ENCODE data around the gene DCD. TPM values are rescaled to one million over a fixed set of nuclear protein-coding genes. Genes with fewer than 3 reads are reported as not detected.

The DCD gene
- total RNA-seq, 2 donors from 2014 or later: not detected

DNA sequence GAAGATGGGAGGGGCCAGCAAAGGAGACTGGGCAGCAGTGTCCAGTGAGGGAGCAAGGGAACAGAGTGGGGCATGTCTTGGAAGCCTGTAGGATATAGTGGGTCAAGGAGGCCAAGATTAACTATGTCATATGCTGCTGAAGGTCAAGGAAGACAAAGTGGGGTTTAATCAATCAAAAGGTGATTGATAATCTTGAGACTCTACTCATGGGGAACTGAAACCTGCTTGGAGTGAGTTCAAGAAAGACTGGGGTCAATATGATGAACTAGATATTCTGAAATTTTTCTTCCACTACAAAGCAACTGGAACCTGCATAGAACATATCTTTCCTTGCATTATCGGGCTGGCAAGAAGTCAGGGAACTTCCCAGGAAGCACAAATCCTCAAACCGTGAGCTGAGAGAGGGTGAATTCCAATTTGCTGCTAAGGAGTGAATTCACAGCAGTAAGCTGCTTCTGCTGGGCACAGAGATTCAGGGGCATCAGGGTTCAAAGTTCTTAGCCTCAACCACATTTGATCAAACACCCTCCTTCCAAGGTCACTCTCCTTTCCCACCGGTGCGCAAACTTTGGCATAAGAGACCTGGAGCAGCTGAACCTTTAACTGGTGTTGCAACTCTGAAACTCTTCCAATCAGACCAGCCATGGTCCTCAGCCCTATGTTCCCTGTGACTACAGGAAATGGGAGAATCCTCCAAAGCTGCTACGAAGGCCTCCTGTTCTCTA lies 40.3 kb upstream of the DCD start:
- no peak overlapping the region for H3K27ac ChIP-seq
- no peak overlapping the region for H3K4me3 ChIP-seq
- no peaks in the 10 kb centered on the region for H3K27me3 ChIP-seq
- intact Hi-C loops (cut with DNase I): no loop called here
- no peaks in the 10 kb centered on the region for H3K9me3 ChIP-seq
- DNase-seq: no peak
- TF ChIP-seq, protein P1, sequence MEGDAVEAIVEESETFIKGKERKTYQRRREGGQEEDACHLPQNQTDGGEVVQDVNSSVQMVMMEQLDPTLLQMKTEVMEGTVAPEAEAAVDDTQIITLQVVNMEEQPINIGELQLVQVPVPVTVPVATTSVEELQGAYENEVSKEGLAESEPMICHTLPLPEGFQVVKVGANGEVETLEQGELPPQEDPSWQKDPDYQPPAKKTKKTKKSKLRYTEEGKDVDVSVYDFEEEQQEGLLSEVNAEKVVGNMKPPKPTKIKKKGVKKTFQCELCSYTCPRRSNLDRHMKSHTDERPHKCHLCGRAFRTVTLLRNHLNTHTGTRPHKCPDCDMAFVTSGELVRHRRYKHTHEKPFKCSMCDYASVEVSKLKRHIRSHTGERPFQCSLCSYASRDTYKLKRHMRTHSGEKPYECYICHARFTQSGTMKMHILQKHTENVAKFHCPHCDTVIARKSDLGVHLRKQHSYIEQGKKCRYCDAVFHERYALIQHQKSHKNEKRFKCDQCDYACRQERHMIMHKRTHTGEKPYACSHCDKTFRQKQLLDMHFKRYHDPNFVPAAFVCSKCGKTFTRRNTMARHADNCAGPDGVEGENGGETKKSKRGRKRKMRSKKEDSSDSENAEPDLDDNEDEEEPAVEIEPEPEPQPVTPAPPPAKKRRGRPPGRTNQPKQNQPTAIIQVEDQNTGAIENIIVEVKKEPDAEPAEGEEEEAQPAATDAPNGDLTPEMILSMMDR (IDR thresholded peaks at IDR 0.05): no peak
- no peaks in the 10 kb centered on the region for H3K4me1 ChIP-seq
- H3K9ac ChIP-seq (ENCODE audit: low read depth in 2 of 2, low read length in 2 of 2): no peak overlapping the region
- H3K36me3 ChIP-seq: no peaks in the 10 kb centered on the region

DNA sequence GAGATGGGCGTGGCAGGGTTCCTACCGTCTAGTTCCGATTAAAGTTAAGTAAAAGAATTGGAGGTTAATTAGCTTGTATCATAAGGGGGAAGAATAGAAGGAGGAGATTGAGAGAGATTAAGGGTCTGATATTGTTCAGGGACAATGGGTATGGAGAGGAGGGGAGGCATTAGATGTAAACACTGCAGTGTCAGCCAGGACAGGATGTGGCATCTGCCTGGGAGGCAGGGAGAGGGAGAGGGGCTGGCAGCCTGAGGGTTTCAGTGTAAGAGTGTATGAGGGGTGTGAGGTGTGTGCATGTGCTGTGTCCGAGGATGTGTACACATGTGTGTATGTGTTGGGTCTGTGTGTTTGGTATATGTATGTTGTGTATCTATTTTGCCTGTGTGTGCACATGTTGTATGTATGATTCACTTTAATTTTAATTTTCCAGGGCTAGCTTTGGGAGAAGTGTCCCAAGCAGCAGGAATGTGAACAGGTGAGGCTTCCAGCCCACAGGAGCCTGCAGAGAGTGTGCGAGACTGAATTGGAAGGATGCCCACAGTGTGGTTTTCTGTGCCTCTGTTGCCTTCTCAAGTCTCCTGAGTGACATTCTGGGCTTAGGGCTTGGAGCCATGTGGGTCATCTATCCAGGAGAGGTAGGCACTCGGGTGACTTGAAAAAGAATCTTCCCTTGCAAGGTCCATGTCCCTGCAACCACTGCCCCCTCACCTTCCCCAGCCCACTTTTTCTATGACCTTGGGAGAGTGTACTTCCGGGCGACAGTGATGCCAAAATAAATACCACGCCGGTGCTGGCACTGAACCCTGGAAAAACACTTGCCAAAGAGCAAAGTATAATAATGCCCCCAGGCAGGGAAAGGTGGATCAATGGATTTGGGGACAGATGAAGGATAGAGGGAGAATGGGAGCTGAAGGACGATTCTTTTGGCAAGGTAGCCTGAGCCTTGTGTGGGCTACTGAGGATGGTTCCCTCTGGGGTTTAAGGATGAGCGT lies 36.8 kb upstream of the DCD start:
- DNase-seq: no peak
- H3K4me3 ChIP-seq: no peak overlapping the region
- intact Hi-C loops (cut with DNase I): no loop called here

DNA sequence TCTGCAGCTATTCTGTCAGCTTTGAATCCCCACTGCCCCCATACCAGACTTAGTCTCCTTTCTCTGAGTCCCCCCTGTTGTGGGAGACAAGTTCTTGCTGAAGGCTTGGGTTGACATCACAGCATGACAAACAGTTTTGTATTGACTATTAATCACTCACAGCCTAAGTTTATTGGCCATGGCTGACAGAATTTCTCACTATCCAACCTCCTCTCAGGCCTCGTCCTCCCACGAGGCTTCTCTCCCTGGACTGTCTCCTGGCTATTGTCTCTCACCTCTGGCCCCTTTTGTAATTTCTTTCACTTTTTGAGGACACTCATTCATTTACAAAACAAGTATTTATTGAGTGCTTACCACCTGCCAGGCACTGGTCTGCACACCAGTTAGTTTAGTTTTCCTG lies 35.2 kb upstream of the DCD start:
- H3K27me3 ChIP-seq: no peaks in the 10 kb centered on the region
- TF ChIP-seq, protein P1 (IDR thresholded peaks at IDR 0.05): no peak

More for the DNA sequence above, 36.8 kb upstream of the DCD start:
- TF ChIP-seq, protein P1 (IDR thresholded peaks at IDR 0.05): no peak
- H3K9me3 ChIP-seq: no peaks in the 10 kb centered on the region
- no peaks in the 10 kb centered on the region for H3K36me3 ChIP-seq
- no peaks in the 10 kb centered on the region for H3K4me1 ChIP-seq
- no peak overlapping the region for H3K27ac ChIP-seq
- H3K27me3 ChIP-seq: no peaks in the 10 kb centered on the region
- no peak overlapping the region for H3K9ac ChIP-seq (ENCODE audit: low read depth in 2 of 2, low read length in 2 of 2)

DNA sequence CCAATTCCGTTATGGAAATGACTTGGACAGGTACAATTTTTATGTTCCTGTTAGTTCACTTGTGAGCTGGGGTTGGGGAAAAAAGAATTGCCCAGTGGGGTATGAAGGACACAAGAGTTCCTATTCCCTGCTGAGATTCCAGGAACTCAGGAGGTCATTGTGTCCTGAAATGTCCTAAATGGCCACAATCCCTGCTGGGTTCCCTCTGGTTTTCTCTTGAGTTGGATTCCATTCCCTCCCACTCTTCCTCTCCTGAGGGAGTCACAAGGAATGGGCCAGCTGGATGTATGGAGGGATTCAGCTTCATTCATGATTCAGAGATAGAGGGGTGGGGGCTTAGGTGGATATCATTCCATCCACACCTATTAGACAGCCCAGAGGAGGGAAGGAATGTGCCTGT lies 34.5 kb upstream of the DCD start:
- Histone ChIP-seq H3K4me1 (no peaks in the 10 kb centered on the region), H3K9ac (ENCODE audit: low read depth in 2 of 2, low read length in 2 of 2) (no peak overlapping the region), H3K36me3 (no peaks in the 10 kb centered on the region), H3K4me3 (no peak overlapping the region), H3K27me3 (no peaks in the 10 kb centered on the region), H3K9me3 (no peaks in the 10 kb centered on the region), H3K27ac (no peak overlapping the region)
- intact Hi-C loops (cut with DNase I): no loop called here
- no peak for DNase-seq
- TF ChIP-seq, protein P1 (IDR thresholded peaks at IDR 0.05): no peak

More for the DNA sequence above, 35.2 kb upstream of the DCD start:
- H3K36me3 ChIP-seq: no peaks in the 10 kb centered on the region
- H3K27ac ChIP-seq: no peak overlapping the region
- H3K4me1 ChIP-seq: no peaks in the 10 kb centered on the region
- no peak overlapping the region for H3K9ac ChIP-seq (ENCODE audit: low read depth in 2 of 2, low read length in 2 of 2)
- H3K4me3 ChIP-seq: no peak overlapping the region
- DNase-seq: no peak
- intact Hi-C loops (cut with DNase I): no loop called here
- no peaks in the 10 kb centered on the region for H3K9me3 ChIP-seq

DNA sequence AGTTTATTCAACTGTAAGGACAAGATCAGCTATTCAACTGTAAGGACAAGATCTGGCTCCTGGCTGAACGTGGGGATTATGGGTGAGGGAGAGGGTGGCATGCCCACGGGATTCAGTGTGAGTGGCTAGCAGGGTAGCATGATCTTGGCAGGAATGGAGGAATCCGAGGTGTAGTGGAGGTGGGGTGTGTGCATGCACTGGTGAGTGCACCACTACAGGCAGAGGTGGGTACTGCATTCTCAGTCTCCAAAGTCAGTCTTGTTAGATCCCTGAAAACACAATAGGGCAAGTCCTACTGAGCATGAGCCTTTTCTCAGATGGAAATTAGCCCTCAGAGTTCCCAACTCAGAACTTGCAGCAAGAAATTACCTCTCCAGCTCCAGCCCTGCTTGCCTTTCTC lies 32.2 kb upstream of the DCD start:
- Histone ChIP-seq H3K9me3 (no peaks in the 10 kb centered on the region), H3K27ac (no peak overlapping the region), H3K36me3 (no peaks in the 10 kb centered on the region), H3K9ac (ENCODE audit: low read depth in 2 of 2, low read length in 2 of 2) (no peak overlapping the region), H3K4me3 (no peak overlapping the region), H3K4me1 (no peaks in the 10 kb centered on the region), H3K27me3 (no peaks in the 10 kb centered on the region)
- DNase-seq: peak; percentile 23
- TF ChIP-seq, protein P1 (IDR thresholded peaks at IDR 0.05): peak; percentile 47
- intact Hi-C loops (cut with DNase I): no loop called here

Data from colonic mucosa (tissue), 4 donors.